HL-60 (cell line): Measurements from ENCODE around the gene MAPK12.
A peak's percentile ranks its signal among the peaks of the same experiment; 100 is the strongest.

ENCODE experiments used
- DNase-seq, 2 experiments: peaks; one replicate each; pipeline ENCODE4 v3.0.0-alpha.2; 2010 to 2020; ENCODE audit warnings: low read depth in 1 of 2, low spot score in 1 of 2
- H3K27ac ChIP-seq: fragments of 250-450 bp; sonication (Bioruptor Pico); replicated peaks from 2 replicates; pipeline ENCODE4 v1.5.1; 2020; ENCODE audit warnings: mild to moderate bottlenecking, moderate library complexity
- H3K27me3 ChIP-seq: fragments of 250-450 bp; sonication (Bioruptor Pico); 2 replicates; pipeline ENCODE4 v1.5.1; 2021; ENCODE audit warnings: mild to moderate bottlenecking, moderate library complexity; ENCODE audit not compliant: insufficient read depth, poor library complexity, severe bottlenecking
- H3K4me3 ChIP-seq: replicated peaks from 2 replicates; pipeline ENCODE4 v1.5.1; 2011; ENCODE audit warnings: mild to moderate bottlenecking, control low read depth, low read length; ENCODE audit not compliant: insufficient read depth
- CTCF ChIP-seq: IDR thresholded peaks from one replicate; pipeline ENCODE4 v1.5.1; 2011; ENCODE audit warnings: low read length, control low read depth, inconsistent platforms; ENCODE audit not compliant: insufficient read depth
- GABPA ChIP-seq: IDR thresholded peaks from 2 replicates; pipeline ENCODE4 v1.6.1; 2012; ENCODE audit warnings: low read depth
- POLR2AphosphoS5 ChIP-seq: IDR thresholded peaks from 2 replicates; pipeline ENCODE4 v1.6.1; 2012; ENCODE audit warnings: low read depth
- SPI1 ChIP-seq: IDR thresholded peaks from 2 replicates; pipeline ENCODE4 v1.6.1; 2012; ENCODE audit warnings: low read depth, mild to moderate bottlenecking, borderline replicate concordance
- TF ChIP-seq, protein P1 (sequence below): IDR thresholded peaks from 2 replicates; pipeline ENCODE4 v1.6.1; 2012; ENCODE audit warnings: low read depth; ENCODE audit not compliant: insufficient replicate concordance

The MAPK12 gene

GRCh38 chr22:50250555-50251476 lies 10.7 kb downstream of the MAPK12 start, which contains the start of gene HDAC10:
HDAC10 (minus strand) TSS chr22:50251265; CDS start chr22:50251032, 233 bp downstream.
- Histone ChIP-seq H3K4me3 (peak within 1 kb of the TSS; percentile 83), H3K27ac (peak within 1 kb of the TSS; percentile 77), H3K27me3 (no peaks in the 10 kb centered on the region)
- peak; percentile 79 to 85 for DNase-seq
- TF ChIP-seq, protein P1, sequence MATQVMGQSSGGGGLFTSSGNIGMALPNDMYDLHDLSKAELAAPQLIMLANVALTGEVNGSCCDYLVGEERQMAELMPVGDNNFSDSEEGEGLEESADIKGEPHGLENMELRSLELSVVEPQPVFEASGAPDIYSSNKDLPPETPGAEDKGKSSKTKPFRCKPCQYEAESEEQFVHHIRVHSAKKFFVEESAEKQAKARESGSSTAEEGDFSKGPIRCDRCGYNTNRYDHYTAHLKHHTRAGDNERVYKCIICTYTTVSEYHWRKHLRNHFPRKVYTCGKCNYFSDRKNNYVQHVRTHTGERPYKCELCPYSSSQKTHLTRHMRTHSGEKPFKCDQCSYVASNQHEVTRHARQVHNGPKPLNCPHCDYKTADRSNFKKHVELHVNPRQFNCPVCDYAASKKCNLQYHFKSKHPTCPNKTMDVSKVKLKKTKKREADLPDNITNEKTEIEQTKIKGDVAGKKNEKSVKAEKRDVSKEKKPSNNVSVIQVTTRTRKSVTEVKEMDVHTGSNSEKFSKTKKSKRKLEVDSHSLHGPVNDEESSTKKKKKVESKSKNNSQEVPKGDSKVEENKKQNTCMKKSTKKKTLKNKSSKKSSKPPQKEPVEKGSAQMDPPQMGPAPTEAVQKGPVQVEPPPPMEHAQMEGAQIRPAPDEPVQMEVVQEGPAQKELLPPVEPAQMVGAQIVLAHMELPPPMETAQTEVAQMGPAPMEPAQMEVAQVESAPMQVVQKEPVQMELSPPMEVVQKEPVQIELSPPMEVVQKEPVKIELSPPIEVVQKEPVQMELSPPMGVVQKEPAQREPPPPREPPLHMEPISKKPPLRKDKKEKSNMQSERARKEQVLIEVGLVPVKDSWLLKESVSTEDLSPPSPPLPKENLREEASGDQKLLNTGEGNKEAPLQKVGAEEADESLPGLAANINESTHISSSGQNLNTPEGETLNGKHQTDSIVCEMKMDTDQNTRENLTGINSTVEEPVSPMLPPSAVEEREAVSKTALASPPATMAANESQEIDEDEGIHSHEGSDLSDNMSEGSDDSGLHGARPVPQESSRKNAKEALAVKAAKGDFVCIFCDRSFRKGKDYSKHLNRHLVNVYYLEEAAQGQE: no peak
- no peak for TF ChIP-seq SPI1
- TF ChIP-seq POLR2AphosphoS5: peak; percentile 70
- peak; percentile 29; the same call in 1 of the 2 replicates for TF ChIP-seq GABPA
- TF ChIP-seq CTCF: no peak

DNA sequence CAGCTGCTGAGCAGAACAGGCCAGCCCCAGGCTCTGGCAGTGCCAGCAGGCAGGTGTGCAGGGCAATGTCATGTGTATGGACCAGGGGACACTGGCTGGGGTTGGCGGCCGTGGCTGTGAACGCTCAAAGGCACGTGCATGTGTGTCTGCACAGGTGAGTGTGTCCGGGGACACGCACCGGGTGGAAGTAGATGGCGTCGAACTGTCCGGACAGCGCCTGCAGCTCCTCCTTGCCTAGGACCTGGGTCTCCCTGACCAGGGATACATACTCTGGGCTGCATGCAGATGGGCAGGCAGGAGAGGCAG lies 11.3 kb downstream of the MAPK12 start:
- TF ChIP-seq SPI1: no peak
- Histone ChIP-seq H3K27ac (peak overlapping the region; percentile 77), H3K4me3 (peak overlapping the region; percentile 83), H3K27me3 (no peaks in the 10 kb centered on the region)
- DNase-seq: no peak

DNA sequence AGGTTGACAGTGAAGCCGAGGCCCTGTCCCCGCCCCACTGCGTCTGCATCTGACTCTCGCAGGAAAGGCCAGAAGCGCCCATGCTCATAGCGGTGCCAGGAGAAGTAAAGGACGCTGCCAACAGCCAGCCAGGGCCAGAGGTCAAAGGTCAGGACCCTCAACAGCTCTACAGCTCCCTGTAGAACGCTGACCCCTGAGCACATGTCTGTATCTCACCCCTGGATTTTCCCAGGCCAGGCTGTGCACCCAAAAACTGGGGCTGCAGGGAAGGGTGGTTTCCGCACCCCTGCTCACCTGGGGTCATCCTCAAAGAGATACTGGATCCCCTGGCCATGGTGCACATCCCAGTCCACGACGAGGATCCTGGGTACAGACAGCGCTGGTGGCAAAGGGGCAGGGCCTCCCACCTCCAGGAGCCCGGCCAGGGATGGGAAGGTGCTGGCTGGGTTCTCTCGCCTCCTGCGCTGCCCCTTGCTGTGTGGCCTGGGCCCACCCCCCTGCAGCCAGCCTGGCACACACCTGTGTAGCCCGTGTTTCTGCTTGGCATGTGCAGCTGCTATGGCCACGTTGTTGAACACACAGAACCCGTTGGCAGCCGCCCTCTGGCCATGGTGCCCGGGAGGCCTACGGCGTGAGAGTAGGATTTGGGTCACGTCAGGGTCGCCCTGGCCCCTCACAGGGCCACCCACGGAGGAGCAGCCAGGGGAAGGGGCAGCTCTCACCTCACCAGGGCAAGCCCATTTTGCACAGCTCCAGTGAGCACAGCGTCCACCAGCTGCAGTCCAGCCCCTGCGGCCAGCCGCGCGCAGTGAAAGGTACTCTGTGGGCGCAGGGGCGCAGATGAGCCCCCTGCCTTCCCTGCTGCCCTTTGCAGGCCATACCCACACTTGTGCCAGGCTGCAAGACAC lies 11.9 kb downstream of the MAPK12 start:
- H3K27me3 ChIP-seq: no peaks in the 10 kb centered on the region
- DNase-seq: no peak
- H3K4me3 ChIP-seq: peak overlapping the region; percentile 83
- no peak for TF ChIP-seq SPI1
- no peak for TF ChIP-seq CTCF
- no peak for TF ChIP-seq GABPA
- TF ChIP-seq POLR2AphosphoS5: no peak
- TF ChIP-seq, protein P1: no peak
- H3K27ac ChIP-seq: no peak overlapping the region
